GM12878 (cell line): Measurements from ENCODE around the gene SLC39A8. TPM values are rescaled to one million over a fixed set of nuclear protein-coding genes. Genes with fewer than 3 reads are reported as not detected.

Source experiments
- polyA plus RNA-seq, 11 experiments: library from polyadenylated mRNA; depleted of rRNA in 4 of 11; unstranded in 6 of 11; stranded (reverse) in 5 of 11; fragments of >200 nt; fragmentation: Nextera tagmentation in 4 of 11; fragmentation: Illumina TruSeq in 1 of 11; extraction: Ambion mirVana in 4 of 11; extraction: Trizol in 1 of 11; gene quantifications; 1 replicate in 1 of 11; 2 replicates in 10 of 11; pipeline versions ENCODE4 v1.2.1 to v1.2.3, GENCODE V29; 2011 to 2016; ENCODE audit warnings: inconsistent platforms in 2 of 11, missing spikeins in 2 of 11, low read depth in 1 of 11
- small RNA-seq: library from RNA; depleted of rRNA; stranded (forward); fragments of <200 nt; gene quantifications from one replicate; pipeline ENCODE3, GENCODE V24; 2014
- total RNA-seq, 4 experiments: library from RNA; depleted of rRNA in 3 of 4; stranded (reverse); fragments of >200 nt in 3 of 4; fragmentation: Illumina TruSeq in 1 of 4; extraction: Trizol in 1 of 4; gene quantifications; 2 replicates each; pipeline versions ENCODE4 v1.2.1 to v1.2.3, GENCODE V29; 2013 to 2021

The SLC39A8 gene
- total and polyA plus RNA-seq, 10 of the 15 experiments (the other 5 are each of a cell fraction or from before 2014, with no cell fraction given) = 7.9 to 47.8 (median 32.8) TPM

Small RNA genes lying within 50 kb of the gene (small RNA-seq; reads per million reads assigned to genes)
- not detected for gene RN7SL728P

Other genes with a start within 250 kb of the SLC39A8 start
- gene NFKB1, start 155.9 kb upstream of the SLC39A8 start, total RNA-seq (2014; rRNA removed) = 51.0 and 53.0 TPM in 2 replicates
- gene NFKB1, start 155.9 kb upstream of the SLC39A8 start, total RNA-seq (2014; rRNA removed; fragmentation: Illumina TruSeq; extraction: Trizol) = 67.4 and 68.6 TPM in 2 replicates
- gene NFKB1, start 155.9 kb upstream of the SLC39A8 start, total RNA-seq (2021) = 106 and 110 TPM in 2 replicates
- 67.0 and 69.7 TPM in 2 replicates for gene NFKB1, start 155.9 kb upstream of the SLC39A8 start, polyA plus RNA-seq (2011; rRNA removed)
- 82.1 and 85.3 TPM in 2 replicates for gene NFKB1, start 155.9 kb upstream of the SLC39A8 start, polyA plus RNA-seq (2014; fragmentation: Illumina TruSeq; extraction: Trizol)
- gene NFKB1, start 155.9 kb upstream of the SLC39A8 start, polyA plus RNA-seq (2014; fragmentation: Nextera tagmentation; extraction: Ambion mirVana) = 10 to 100 TPM; 20.8 to 32.7 TPM
- gene NFKB1, start 155.9 kb upstream of the SLC39A8 start, polyA plus RNA-seq (2014; rRNA removed) = 61.6 and 62.3 TPM in 2 replicates
- gene NFKB1, start 155.9 kb upstream of the SLC39A8 start, polyA plus RNA-seq (2016; fragmentation: Nextera tagmentation; extraction: Ambion mirVana) = 1 to 10 TPM; 8.7 to 9.0 TPM